Cardiac muscle cell (in vitro differentiated cells and primary cell): Measurements from ENCODE around the gene CYP3A7. TPM values are rescaled to one million over a fixed set of nuclear protein-coding genes. Genes with fewer than 3 reads are reported as not detected.
"Not testable (repeated sequence)": the region's sequence is repeated elsewhere in the genome, so short reads cannot be mapped to it uniquely, and the experiment has no call there.

Experiments
- DNase-seq, 2 donors: peaks; one replicate each; pipeline versions ENCODE4 v3.0.0 to v3.0.0-alpha.2; 2010 to 2017; ENCODE audit warnings: low read depth in 1 of 2, low spot score in 1 of 2
- H3K27ac ChIP-seq: fragments of 200-600 bp; sonication (generic); 2 replicates; pipeline ENCODE4 v1.5.1; 2016
- H3K27me3 ChIP-seq: fragments of 200-600 bp; sonication (generic); 2 replicates; pipeline ENCODE4 v1.6.0; 2016; ENCODE audit warnings: control low read depth
- H3K36me3 ChIP-seq: fragments of 200-600 bp; sonication (generic); 2 replicates; pipeline ENCODE4 v1.5.1; 2016; ENCODE audit warnings: control low read depth
- H3K4me1 ChIP-seq: fragments of 200-600 bp; sonication (generic); 2 replicates; pipeline ENCODE4 v1.8.1; 2017; ENCODE audit warnings: low read depth, mild to moderate bottlenecking, mixed run types
- H3K4me3 ChIP-seq: fragments of 200-600 bp; sonication (generic); 2 replicates; pipeline ENCODE4 v1.5.1; 2016; ENCODE audit warnings: mild to moderate bottlenecking
- H3K9me3 ChIP-seq: fragments of 200-600 bp; sonication (generic); 2 replicates; pipeline ENCODE4 v1.5.1; 2017; ENCODE audit warnings: low read depth, mild to moderate bottlenecking, control low read depth
- polyA plus RNA-seq: library from polyadenylated mRNA; unstranded; fragments of >200 nt; fragmentation: Nextera tagmentation; extraction: Ambion mirVana; gene quantifications from 2 replicates; pipeline ENCODE4 v1.2.1, GENCODE V29; 2016
- total RNA-seq: library from RNA; depleted of rRNA; stranded (reverse); fragments of >200 nt; gene quantifications from 2 replicates; pipeline ENCODE4 v1.2.3, GENCODE V29; 2016
- TF ChIP-seq, protein P1 (sequence below): IDR thresholded peaks from 2 replicates; pipeline ENCODE4 v1.5.1; 2012; ENCODE audit warnings: low read depth, mild to moderate bottlenecking, low read length

CYP3A7 gene
- total and polyA plus RNA-seq, 2 experiments from 2014 or later, result 0.51 TPM; not detected in 1

- Histone ChIP-seq H3K4me3 (no peak overlapping the region), H3K4me1 (no peaks in the 10 kb centered on the region), H3K27ac (no peak overlapping the region), H3K36me3 (no peaks in the 10 kb centered on the region), H3K9me3 (no peaks in the 10 kb centered on the region), H3K27me3 (no peaks in the 10 kb centered on the region)
- no peak for DNase-seq
- TF ChIP-seq, protein P1, sequence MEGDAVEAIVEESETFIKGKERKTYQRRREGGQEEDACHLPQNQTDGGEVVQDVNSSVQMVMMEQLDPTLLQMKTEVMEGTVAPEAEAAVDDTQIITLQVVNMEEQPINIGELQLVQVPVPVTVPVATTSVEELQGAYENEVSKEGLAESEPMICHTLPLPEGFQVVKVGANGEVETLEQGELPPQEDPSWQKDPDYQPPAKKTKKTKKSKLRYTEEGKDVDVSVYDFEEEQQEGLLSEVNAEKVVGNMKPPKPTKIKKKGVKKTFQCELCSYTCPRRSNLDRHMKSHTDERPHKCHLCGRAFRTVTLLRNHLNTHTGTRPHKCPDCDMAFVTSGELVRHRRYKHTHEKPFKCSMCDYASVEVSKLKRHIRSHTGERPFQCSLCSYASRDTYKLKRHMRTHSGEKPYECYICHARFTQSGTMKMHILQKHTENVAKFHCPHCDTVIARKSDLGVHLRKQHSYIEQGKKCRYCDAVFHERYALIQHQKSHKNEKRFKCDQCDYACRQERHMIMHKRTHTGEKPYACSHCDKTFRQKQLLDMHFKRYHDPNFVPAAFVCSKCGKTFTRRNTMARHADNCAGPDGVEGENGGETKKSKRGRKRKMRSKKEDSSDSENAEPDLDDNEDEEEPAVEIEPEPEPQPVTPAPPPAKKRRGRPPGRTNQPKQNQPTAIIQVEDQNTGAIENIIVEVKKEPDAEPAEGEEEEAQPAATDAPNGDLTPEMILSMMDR, result no peak
Measured at GRCh38 chr7:99764478-99764877, 29.5 kb upstream of the CYP3A7 start.

DNA sequence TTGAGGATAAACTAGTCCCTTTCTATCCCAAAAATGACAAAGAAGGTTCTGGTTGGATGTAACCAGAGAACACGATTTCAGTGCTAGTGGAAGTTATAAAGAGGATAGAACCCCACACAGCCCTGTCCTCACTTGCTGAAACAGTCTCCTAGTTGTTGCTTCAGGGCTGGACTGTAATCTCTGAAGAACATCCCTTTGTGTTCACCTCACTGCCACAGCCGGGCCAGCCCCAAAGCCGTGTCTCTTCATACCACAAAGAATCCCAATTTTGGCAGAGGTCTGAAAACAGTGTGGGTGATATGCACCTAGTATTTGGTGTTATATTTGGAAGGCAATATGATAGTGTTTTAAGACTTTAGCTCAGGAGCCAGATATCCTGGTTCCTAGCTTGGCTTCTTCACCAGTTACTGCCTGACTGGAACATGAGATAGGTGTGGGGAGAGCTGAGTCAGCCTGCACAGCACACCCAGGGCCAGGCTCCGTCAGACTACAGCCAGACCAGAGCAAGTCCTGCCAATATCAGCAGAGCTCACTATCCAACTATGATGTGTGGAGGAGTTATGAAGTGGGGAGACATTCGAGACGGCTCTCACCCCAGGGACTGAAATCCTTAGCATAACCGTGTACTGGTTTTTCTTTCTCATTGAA lies 27.8 kb upstream of the CYP3A7 start:
- Histone ChIP-seq H3K36me3 (no peaks in the 10 kb centered on the region), H3K4me1 (no peaks in the 10 kb centered on the region), H3K27me3 (no peaks in the 10 kb centered on the region), H3K27ac (no peak overlapping the region), H3K4me3 (no peak overlapping the region), H3K9me3 (no peaks in the 10 kb centered on the region)
- TF ChIP-seq, protein P1, result no peak
- DNase-seq, result peak in 1 of 2 donors; percentile 52

DNA sequence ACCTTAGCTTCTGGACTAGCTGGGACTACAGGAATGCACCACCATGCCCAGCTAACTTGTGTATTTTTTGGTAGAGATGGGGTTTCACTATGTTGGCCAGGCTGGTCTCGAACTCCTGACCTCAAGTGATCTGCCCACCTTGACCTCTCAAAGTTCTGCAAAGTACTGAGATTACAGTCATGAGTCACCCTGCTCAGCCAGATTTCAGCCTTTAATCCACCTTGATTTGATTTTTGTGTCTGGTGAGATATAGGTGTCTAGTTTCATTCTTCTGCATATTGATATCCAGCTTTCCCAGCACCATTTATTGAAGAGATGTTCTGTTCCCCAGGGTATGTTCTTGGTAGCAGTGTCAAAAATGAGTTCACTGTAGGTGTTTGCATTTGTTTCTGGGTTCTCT lies 20.1 kb upstream of the CYP3A7 start:
- H3K4me1 ChIP-seq, result peaks cover 6% of the 10 kb centered on the region
- H3K27ac ChIP-seq, result no peak overlapping the region
- no peaks in the 10 kb centered on the region for H3K36me3 ChIP-seq
- TF ChIP-seq, protein P1, result no peak
- H3K4me3 ChIP-seq, result no peak overlapping the region
- H3K27me3 ChIP-seq, result no peaks in the 10 kb centered on the region
- H3K9me3 ChIP-seq, result no peaks in the 10 kb centered on the region
- no peak for DNase-seq

DNA sequence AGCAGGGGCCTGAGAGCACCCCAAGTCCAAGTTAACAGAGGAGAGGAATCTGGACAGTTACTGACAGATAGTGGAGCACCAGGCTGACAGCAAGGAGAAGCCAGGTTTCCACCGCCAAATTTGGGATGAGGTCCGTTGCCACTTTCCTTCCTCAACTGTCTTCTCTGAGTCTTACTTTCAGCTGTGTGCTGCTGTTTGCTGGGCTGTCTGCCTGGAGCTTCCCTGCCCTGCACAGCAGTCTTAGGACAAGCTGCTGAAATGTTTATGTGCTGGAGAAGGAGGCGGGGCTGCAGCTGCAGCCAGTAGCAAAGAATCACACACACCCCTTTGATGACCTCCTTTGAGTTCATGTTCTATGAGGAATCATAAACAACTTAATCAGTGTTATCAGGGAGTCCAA lies 17.4 kb upstream of the CYP3A7 start:
- Histone ChIP-seq H3K27ac (no peak overlapping the region), H3K36me3 (no peaks in the 10 kb centered on the region), H3K27me3 (no peaks in the 10 kb centered on the region), H3K4me3 (no peak overlapping the region), H3K9me3 (no peaks in the 10 kb centered on the region), H3K4me1 (peaks cover 14% of the 10 kb centered on the region)
- TF ChIP-seq, protein P1, result no peak
- no peak for DNase-seq

DNA sequence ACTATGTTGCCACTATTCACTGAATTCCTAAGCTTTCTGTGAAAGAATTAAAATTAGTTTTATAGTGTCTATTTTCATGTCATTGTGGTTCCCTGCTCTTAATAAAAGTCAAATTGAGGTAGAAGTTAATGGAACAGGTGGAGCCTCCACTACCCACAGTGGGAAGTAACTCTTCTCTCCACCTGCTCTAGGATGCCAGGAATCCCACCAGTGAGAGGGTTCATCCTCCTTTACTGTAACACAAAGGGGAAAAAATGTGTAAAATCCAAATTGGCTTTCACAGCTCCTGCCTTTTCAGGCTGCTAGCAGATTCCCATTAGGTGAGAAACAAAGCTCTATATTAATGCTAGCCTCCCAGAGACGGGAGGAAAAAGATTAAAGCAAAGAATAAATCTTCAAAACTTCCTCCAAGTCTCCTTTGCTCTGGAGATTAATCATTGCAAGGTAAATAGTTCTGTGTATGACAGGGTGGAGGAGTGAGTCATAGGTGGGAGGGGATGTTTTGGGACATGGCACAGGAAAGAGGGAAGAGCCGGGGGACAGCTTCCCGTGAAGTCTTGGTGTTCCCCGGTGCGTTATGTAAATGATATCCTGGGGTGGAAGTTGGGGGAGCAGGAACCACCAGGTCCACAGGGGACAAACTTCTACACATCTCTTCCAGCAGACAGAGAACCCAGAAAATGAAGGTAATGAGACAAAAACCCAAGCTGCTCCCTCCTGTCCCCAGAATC lies 16.5 kb upstream of the CYP3A7 start:
- H3K27me3 ChIP-seq, H3K27ac ChIP-seq, H3K9me3 ChIP-seq, H3K4me3 ChIP-seq, DNase-seq, H3K36me3 ChIP-seq: not testable (repeated sequence)
- H3K4me1 ChIP-seq, result peaks cover 14% of the 10 kb centered on the region
